H1 (cell line): ENCODE data around the gene SNRK. TPM values are rescaled to one million over a fixed set of nuclear protein-coding genes. Genes with fewer than 3 reads are reported as not detected.

Experiments
- ASH2L ChIP-seq: fragments of 200-600, 300-600 bp; sonication (generic); IDR thresholded peaks from one replicate; pipeline ENCODE4 v1.7.1; 2017; ENCODE audit warnings: low read length
- BCL11A ChIP-seq, 2 experiments: IDR thresholded peaks; one replicate each; pipeline ENCODE4 v1.6.1; 2011; ENCODE audit warnings: low read depth in 2 of 2, low read length in 2 of 2, mild to moderate bottlenecking in 2 of 2
- CEBPB ChIP-seq: IDR thresholded peaks from 2 replicates; pipeline ENCODE4 v1.6.1; 2012; ENCODE audit warnings: low read depth, low read length
- CREB1 ChIP-seq: IDR thresholded peaks from 2 replicates; pipeline ENCODE4 v1.6.1; 2012; ENCODE audit warnings: inconsistent platforms
- KDM1A ChIP-seq: fragments of 200-600, 300-600 bp; sonication (generic); IDR thresholded peaks from 2 replicates; pipeline ENCODE4 v1.7.1; 2016; ENCODE audit warnings: mild to moderate bottlenecking, low read length, borderline replicate concordance
- RFX5 ChIP-seq: IDR thresholded peaks from 2 replicates; pipeline ENCODE4 v1.6.1; 2011; ENCODE audit warnings: low read depth, low read length, improper control_type of control experiment, borderline replicate concordance
- RXRA ChIP-seq: IDR thresholded peaks from 2 replicates; pipeline ENCODE4 v1.6.1; 2011; ENCODE audit warnings: low read depth, mild to moderate bottlenecking, low read length, moderate library complexity; ENCODE audit not compliant: insufficient read depth
- SUZ12 ChIP-seq: fragments of 200-600 bp; sonication (generic); IDR thresholded peaks from 2 replicates; pipeline ENCODE4 v1.6.1; 2012; ENCODE audit warnings: mild to moderate bottlenecking, inconsistent platforms, low read length, moderate library complexity, mixed read lengths
- polyA plus RNA-seq, 7 experiments: library from polyadenylated mRNA; depleted of rRNA in 3 of 7; stranded (reverse) in 5 of 7; unstranded in 2 of 7; fragments of >200 nt in 5 of 7; fragments of 200-250 nt in 2 of 7; gene quantifications; 1 replicate in 5 of 7; 2 replicates in 1 of 7; 4 replicates in 1 of 7; pipeline versions ENCODE4 v1.2.1 to v1.2.3, GENCODE V29; 2011 to 2013; ENCODE audit warnings: missing spikeins in 2 of 7, mixed read lengths in 2 of 7
- total RNA-seq: library from RNA; stranded (reverse); fragmentation: NEBNext Ultra II Directional; extraction: Animal tissue kit (Norgen Biotek cat#: 25700); gene quantifications from 2 replicates; pipeline ENCODE4 v1.2.1, GENCODE V29; 2021

SNRK gene
- total and polyA plus RNA-seq, 2 of the 8 experiments (the other 6 are each of a cell fraction or from before 2014, with no cell fraction given), result 4.4 to 11.7 TPM

GRCh38 chr3:43298292-43298691 lies 12.0 kb downstream of the SNRK start (continued):
- no peak for TF ChIP-seq SUZ12
- no peak for TF ChIP-seq CREB1
- no peak for TF ChIP-seq ASH2L
- no peak for TF ChIP-seq BCL11A (IDR thresholded peaks at IDR 0.05; ENCODE audit: low read depth in 2 of 2, low read length in 2 of 2)
- no peak for TF ChIP-seq RXRA
- TF ChIP-seq KDM1A, result no peak
- no peak for TF ChIP-seq RFX5
- TF ChIP-seq CEBPB, result no peak
- TF ChIP-seq, all 59 proteins: peak for 0
